Loucy (cell line): ENCODE measurements around the gene COL4A4.

ENCODE experiments used
- H2AFZ ChIP-seq: fragments of 200-600 bp; sonication (generic); 2 replicates; pipeline ENCODE4 v1.6.0; 2016; ENCODE audit warnings: antibody characterized with exemption, mild to moderate bottlenecking, low read length, moderate library complexity
- H3F3A ChIP-seq: fragments of 200-600 bp; 2 replicates; pipeline ENCODE4 v1.6.0; 2016; ENCODE audit warnings: antibody characterized with exemption, low read depth, mild to moderate bottlenecking
- H3K27me3 ChIP-seq: fragments of 200-600 bp; sonication (generic); 2 replicates; pipeline ENCODE4 v1.6.1; 2014; ENCODE audit warnings: low read length, mild to moderate bottlenecking; ENCODE audit not compliant: insufficient read depth, poor library complexity, severe bottlenecking
- H3K36me3 ChIP-seq: fragments of 200-600 bp; sonication (generic); 2 replicates; pipeline ENCODE4 v1.6.1; 2016; ENCODE audit warnings: low read length; ENCODE audit not compliant: insufficient read depth
- H3K4me1 ChIP-seq: fragments of 200-600 bp; sonication (generic); 2 replicates; pipeline ENCODE4 v1.5.1; 2014; ENCODE audit warnings: low read length, mild to moderate bottlenecking; ENCODE audit not compliant: insufficient read depth, poor library complexity, severe bottlenecking
- H3K4me2 ChIP-seq: fragments of 200-600 bp; sonication (generic); 2 replicates; pipeline ENCODE4 v1.6.0; 2014; ENCODE audit warnings: antibody characterized with exemption, low read length, low read depth, mild to moderate bottlenecking; ENCODE audit not compliant: poor library complexity, severe bottlenecking
- H3K4me3 ChIP-seq: fragments of 200-600 bp; sonication (generic); 2 replicates; pipeline ENCODE4 v1.5.1; 2014; ENCODE audit warnings: low read length, mild to moderate bottlenecking, mixed read lengths; ENCODE audit not compliant: poor library complexity, severe bottlenecking
- H3K79me2 ChIP-seq: fragments of 200-600 bp; sonication (generic); 2 replicates; pipeline ENCODE4 v1.6.1; 2014; ENCODE audit warnings: low read length; ENCODE audit not compliant: insufficient read depth
- H3K9ac ChIP-seq: fragments of 200-600 bp; sonication (generic); 2 replicates; pipeline ENCODE4 v1.6.0; 2014; ENCODE audit warnings: mild to moderate bottlenecking, low read depth, low read length, moderate library complexity; ENCODE audit not compliant: poor library complexity, severe bottlenecking
- H3K9me2 ChIP-seq: fragments of 200-600 bp; sonication (generic); replicated peaks from 2 replicates; pipeline ENCODE4 v1.6.1; 2016; ENCODE audit warnings: low read depth, low read length, mixed read lengths
- H3K9me3 ChIP-seq: fragments of 200-600 bp; sonication (generic); 2 replicates; pipeline ENCODE4 v1.6.1; 2014; ENCODE audit warnings: mild to moderate bottlenecking, antibody characterized with exemption, low read length, low read depth; ENCODE audit not compliant: insufficient read depth
- H4K20me1 ChIP-seq: fragments of 200-600 bp; sonication (generic); 2 replicates; pipeline ENCODE4 v1.6.0; 2014; ENCODE audit warnings: antibody characterized with exemption, low read length, mild to moderate bottlenecking; ENCODE audit not compliant: insufficient read depth, poor library complexity, severe bottlenecking
- EZH2phosphoT487 ChIP-seq: fragments of 200-600 bp; IDR thresholded peaks from 2 replicates; pipeline ENCODE4 v1.6.1; 2018; ENCODE audit warnings: antibody characterized with exemption, mild to moderate bottlenecking, moderate library complexity, borderline replicate concordance
- TF ChIP-seq, protein P1 (sequence below): fragments of 200-600 bp; sonication (generic); conservative IDR thresholded peaks from 2 replicates; pipeline ENCODE4 v1.5.1; 2014; ENCODE audit warnings: mild to moderate bottlenecking, antibody characterized with exemption, low read length

COL4A4 gene

DNA sequence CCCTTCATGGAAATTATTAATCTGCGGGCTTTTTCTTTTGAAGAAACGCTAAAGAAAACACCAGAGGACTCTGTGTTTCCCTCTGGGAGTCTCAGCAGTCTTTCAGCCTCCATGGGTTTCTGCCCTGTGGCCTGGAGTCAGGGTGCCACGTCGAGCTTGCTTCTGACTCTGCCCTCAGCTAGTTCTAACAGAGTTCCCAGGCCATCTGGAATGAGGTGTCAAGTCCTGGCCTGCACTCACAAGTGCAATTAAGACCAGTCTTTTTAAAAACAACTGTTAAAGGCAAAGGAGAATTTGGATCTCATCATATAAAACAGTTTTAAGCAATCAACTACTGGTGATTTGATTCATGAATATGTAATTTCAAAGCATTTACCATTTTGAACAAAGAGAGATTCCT, 170.8 kb downstream of the COL4A4 start:
- H3K4me3 ChIP-seq, result no peak overlapping the region
- no peaks in the 10 kb centered on the region for H3F3A ChIP-seq
- no peaks in the 10 kb centered on the region for H3K27me3 ChIP-seq
- H4K20me1 ChIP-seq, result no peaks in the 10 kb centered on the region
- no peak for TF ChIP-seq EZH2phosphoT487
- TF ChIP-seq, protein P1, sequence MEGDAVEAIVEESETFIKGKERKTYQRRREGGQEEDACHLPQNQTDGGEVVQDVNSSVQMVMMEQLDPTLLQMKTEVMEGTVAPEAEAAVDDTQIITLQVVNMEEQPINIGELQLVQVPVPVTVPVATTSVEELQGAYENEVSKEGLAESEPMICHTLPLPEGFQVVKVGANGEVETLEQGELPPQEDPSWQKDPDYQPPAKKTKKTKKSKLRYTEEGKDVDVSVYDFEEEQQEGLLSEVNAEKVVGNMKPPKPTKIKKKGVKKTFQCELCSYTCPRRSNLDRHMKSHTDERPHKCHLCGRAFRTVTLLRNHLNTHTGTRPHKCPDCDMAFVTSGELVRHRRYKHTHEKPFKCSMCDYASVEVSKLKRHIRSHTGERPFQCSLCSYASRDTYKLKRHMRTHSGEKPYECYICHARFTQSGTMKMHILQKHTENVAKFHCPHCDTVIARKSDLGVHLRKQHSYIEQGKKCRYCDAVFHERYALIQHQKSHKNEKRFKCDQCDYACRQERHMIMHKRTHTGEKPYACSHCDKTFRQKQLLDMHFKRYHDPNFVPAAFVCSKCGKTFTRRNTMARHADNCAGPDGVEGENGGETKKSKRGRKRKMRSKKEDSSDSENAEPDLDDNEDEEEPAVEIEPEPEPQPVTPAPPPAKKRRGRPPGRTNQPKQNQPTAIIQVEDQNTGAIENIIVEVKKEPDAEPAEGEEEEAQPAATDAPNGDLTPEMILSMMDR, result no peak
- no peak overlapping the region for H2AFZ ChIP-seq
- H3K4me1 ChIP-seq, result no peaks in the 10 kb centered on the region
- H3K9me2 ChIP-seq, result no peaks in the 10 kb centered on the region
- no peaks in the 10 kb centered on the region for H3K36me3 ChIP-seq
- H3K9ac ChIP-seq, result no peak overlapping the region
- no peak overlapping the region for H3K4me2 ChIP-seq
- H3K9me3 ChIP-seq, result no peaks in the 10 kb centered on the region
- no peaks in the 10 kb centered on the region for H3K79me2 ChIP-seq

DNA sequence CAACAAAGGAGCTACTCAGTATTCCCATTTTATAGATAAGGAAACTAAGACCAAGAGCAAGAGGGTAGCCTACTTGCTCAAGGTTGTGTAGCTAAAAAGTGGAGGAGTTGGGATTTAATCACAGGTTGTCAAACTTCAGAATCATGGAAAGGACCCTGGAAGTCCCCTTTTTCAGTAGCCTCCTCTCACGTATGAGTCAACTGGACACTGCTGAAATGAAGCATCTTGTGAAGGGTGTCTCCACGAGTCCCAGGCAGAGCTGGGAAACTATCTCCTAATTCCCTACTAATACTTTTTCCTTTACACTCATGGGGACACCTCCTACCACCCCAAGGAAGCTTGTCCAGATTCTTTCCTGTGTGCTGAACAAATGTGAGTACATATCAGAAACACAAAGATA, 172.3 kb downstream of the COL4A4 start:
- H3K9me2 ChIP-seq, result no peaks in the 10 kb centered on the region
- no peak overlapping the region for H2AFZ ChIP-seq
- H3K4me3 ChIP-seq, result no peak overlapping the region
- no peaks in the 10 kb centered on the region for H3K79me2 ChIP-seq
- no peaks in the 10 kb centered on the region for H3K27me3 ChIP-seq
- H3K4me2 ChIP-seq, result no peak overlapping the region
- no peaks in the 10 kb centered on the region for H3K36me3 ChIP-seq
- H4K20me1 ChIP-seq, result no peaks in the 10 kb centered on the region
- H3K9ac ChIP-seq, result no peak overlapping the region
- no peaks in the 10 kb centered on the region for H3K9me3 ChIP-seq
- H3K4me1 ChIP-seq, result peaks cover 6% of the 10 kb centered on the region
- H3F3A ChIP-seq, result no peaks in the 10 kb centered on the region
- TF ChIP-seq, protein P1, result no peak
- no peak for TF ChIP-seq EZH2phosphoT487

DNA sequence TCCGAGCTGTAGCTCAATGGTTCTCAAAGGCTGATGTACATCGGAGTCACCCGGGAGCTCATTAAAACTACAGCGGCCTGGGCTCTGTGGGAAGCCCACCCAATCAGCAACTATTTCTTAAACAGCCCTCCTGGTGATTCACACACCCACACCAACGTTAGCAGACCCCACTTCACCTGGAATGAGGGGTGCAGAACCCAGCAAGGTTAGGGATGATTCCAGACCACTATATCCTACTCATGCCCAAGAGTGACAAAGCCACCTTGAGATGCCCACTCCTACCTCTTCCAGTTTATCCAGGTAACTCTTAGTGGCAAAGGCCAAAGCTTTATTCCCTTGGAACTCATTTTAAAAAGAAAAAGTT, 178.4 kb downstream of the COL4A4 start:
- Histone ChIP-seq H3K79me2 (no peaks in the 10 kb centered on the region), H3K9me3 (no peaks in the 10 kb centered on the region), H3K4me2 (no peak overlapping the region), H3K4me3 (no peak overlapping the region), H3K9ac (no peak overlapping the region), H3K27me3 (no peaks in the 10 kb centered on the region), H2AFZ (no peak overlapping the region), H3K36me3 (no peaks in the 10 kb centered on the region), H3K9me2 (no peaks in the 10 kb centered on the region), H4K20me1 (no peaks in the 10 kb centered on the region), H3K4me1 (peaks cover 38% of the 10 kb centered on the region), H3F3A (no peaks in the 10 kb centered on the region)
- TF ChIP-seq EZH2phosphoT487, result no peak
- TF ChIP-seq, protein P1, result no peak; the same call in 1 of the 2 replicates
